DOHH2 (cell line): ENCODE data around the gene FAM98C.

Experiments used
- H3F3A ChIP-seq: fragments of 200-600 bp; sonication (generic), shearing (Covaris generic); 2 replicates; pipeline ENCODE4 v1.6.0; 2016; ENCODE audit warnings: antibody characterized with exemption, mild to moderate bottlenecking; ENCODE audit not compliant: control insufficient read depth, insufficient read depth
- H3K27ac ChIP-seq: fragments of 200-600 bp; sonication (generic); 2 replicates; pipeline ENCODE4 v1.5.1; 2014; ENCODE audit warnings: low read depth, mild to moderate bottlenecking, low read length, moderate library complexity
- H3K27me3 ChIP-seq: fragments of 200-600 bp; sonication (generic); 2 replicates; pipeline ENCODE4 v1.6.1; 2014; ENCODE audit warnings: mild to moderate bottlenecking, low read length, mixed read lengths; ENCODE audit not compliant: control insufficient read depth
- H3K36me3 ChIP-seq: fragments of 200-600 bp; sonication (generic); 2 replicates; pipeline ENCODE4 v1.6.1; 2014; ENCODE audit warnings: mild to moderate bottlenecking, low read length, moderate library complexity, mixed read lengths; ENCODE audit not compliant: control insufficient read depth
- H3K4me1 ChIP-seq: fragments of 200-600 bp; sonication (generic); 2 replicates; pipeline ENCODE4 v1.6.1; 2014; ENCODE audit warnings: mild to moderate bottlenecking, low read length, mixed read lengths; ENCODE audit not compliant: control insufficient read depth
- H3K4me2 ChIP-seq: fragments of 200-600 bp; sonication (generic); 2 replicates; pipeline ENCODE4 v1.6.0; 2014; ENCODE audit warnings: mild to moderate bottlenecking, low read length, moderate library complexity
- H3K4me3 ChIP-seq: fragments of 200-600 bp; sonication (generic); 2 replicates; pipeline ENCODE4 v1.5.1; 2014; ENCODE audit warnings: mild to moderate bottlenecking, low read length, mixed read lengths
- H3K79me2 ChIP-seq: fragments of 200-600 bp; sonication (generic); 2 replicates; pipeline ENCODE4 v1.6.1; 2014; ENCODE audit warnings: mild to moderate bottlenecking, low read length, mixed read lengths; ENCODE audit not compliant: control insufficient read depth
- H3K9me2 ChIP-seq: fragments of 200-600 bp; sonication (generic); replicated peaks from 2 replicates; pipeline ENCODE4 v1.6.1; 2014; ENCODE audit warnings: mild to moderate bottlenecking, low read length, mixed read lengths; ENCODE audit not compliant: control insufficient read depth
- H3K9me3 ChIP-seq: fragments of 200-600 bp; sonication (generic); 2 replicates; pipeline ENCODE4 v1.6.1; 2014; ENCODE audit warnings: antibody characterized with exemption, low read length, mixed read lengths; ENCODE audit not compliant: control insufficient read depth, insufficient read depth
- H4K20me1 ChIP-seq: fragments of 200-600 bp; sonication (generic); 2 replicates; pipeline ENCODE4 v1.6.0; 2014; ENCODE audit warnings: low read depth, mild to moderate bottlenecking, antibody characterized with exemption, low read length, moderate library complexity; ENCODE audit not compliant: control insufficient read depth, insufficient read depth
- CTCF ChIP-seq: fragments of 200-600 bp; sonication (generic); IDR thresholded peaks from one replicate; pipeline ENCODE4 v1.5.1; 2014; ENCODE audit warnings: antibody characterized with exemption, mild to moderate bottlenecking, low read depth, low read length; ENCODE audit not compliant: poor library complexity, severe bottlenecking
- EZH2phosphoT487 ChIP-seq: fragments of 200-600 bp; sonication (generic); IDR thresholded peaks from 2 replicates; pipeline ENCODE4 v1.6.1; 2017; ENCODE audit warnings: borderline replicate concordance, mild to moderate bottlenecking, antibody characterized with exemption, low read length, moderate library complexity, mixed read lengths

Gene FAM98C

GRCh38 chr19:38433268-38433733, 30.4 kb downstream of the FAM98C start, which contains the start of gene RYR1:
TSS of gene RYR1 (plus strand) at chr19:38433691. CDS start at chr19:38433830, 139 bp downstream.
- Histone ChIP-seq H3K9me3 (no peaks in the 10 kb centered on the region), H3K27me3 (0 out of 2 replicates have a peak, but pooled peaks cover 4% of the 10 kb centered on the region), H3K9me2 (no peaks in the 10 kb centered on the region), H3K79me2 (no peaks in the 10 kb centered on the region), H4K20me1 (no peaks in the 10 kb centered on the region), H3K4me1 (0 out of 2 replicates have a peak, but pooled peaks cover 3% of the 10 kb centered on the region), H3K27ac (no peak within 1 kb of the TSS), H3K4me3 (no peak within 1 kb of the TSS), H3K36me3 (no peaks in the 10 kb centered on the region), H3F3A (no peaks in the 10 kb centered on the region), H3K4me2 (peak within 1 kb of the TSS; percentile 27; the same call in 1 of the 2 replicates)
- TF ChIP-seq CTCF (no peak), EZH2phosphoT487 (no peak)

- 0 out of 2 replicates have a peak, but pooled peaks cover 1% of the 10 kb centered on the region for H3K27me3 ChIP-seq
- no peaks in the 10 kb centered on the region for H3K9me3 ChIP-seq
- H3K36me3 ChIP-seq: no peaks in the 10 kb centered on the region
- H3K79me2 ChIP-seq: no peaks in the 10 kb centered on the region
- H4K20me1 ChIP-seq: no peaks in the 10 kb centered on the region
- H3K4me2 ChIP-seq: no peak overlapping the region
- TF ChIP-seq EZH2phosphoT487 (no peak), CTCF (no peak)
- no peak overlapping the region for H3K27ac ChIP-seq
- H3F3A ChIP-seq: no peaks in the 10 kb centered on the region
- H3K4me1 ChIP-seq: 0 out of 2 replicates have a peak, but pooled peaks cover 3% of the 10 kb centered on the region
- H3K9me2 ChIP-seq: no peaks in the 10 kb centered on the region
- H3K4me3 ChIP-seq: no peak overlapping the region
Observed at GRCh38 chr19:38434549-38435051, 31.7 kb downstream of the FAM98C start.

- H3F3A ChIP-seq: no peaks in the 10 kb centered on the region
- no peaks in the 10 kb centered on the region for H4K20me1 ChIP-seq
- no peaks in the 10 kb centered on the region for H3K9me3 ChIP-seq
- no peaks in the 10 kb centered on the region for H3K36me3 ChIP-seq
- H3K27me3 ChIP-seq: no peaks in the 10 kb centered on the region
- 0 out of 2 replicates have a peak, but pooled peaks cover 3% of the 10 kb centered on the region for H3K4me1 ChIP-seq
- H3K4me2 ChIP-seq: no peak overlapping the region
- no peaks in the 10 kb centered on the region for H3K79me2 ChIP-seq
- TF ChIP-seq CTCF (no peak), EZH2phosphoT487 (no peak)
- no peak overlapping the region for H3K27ac ChIP-seq
- no peak overlapping the region for H3K4me3 ChIP-seq
- no peaks in the 10 kb centered on the region for H3K9me2 ChIP-seq
Observed at GRCh38 chr19:38437295-38437694, 34.4 kb downstream of the FAM98C start.
